GM20431 (cell line): ENCODE measurements around the gene TOP3A.
"Not testable (repeated sequence)": the region's sequence is repeated elsewhere in the genome, so short reads cannot be mapped to it uniquely, and the experiment has no call there.

Source experiments
- in situ Hi-C: fragments of 300-500 bp; cut with MseI, MboI; formaldehyde crosslinking; loops from one replicate; pipeline ENCODE4 v1.15.0; 2020; ENCODE audit warnings: low sequenced_read_pairs; ENCODE audit not compliant: unreplicated experiment

Gene TOP3A

DNA sequence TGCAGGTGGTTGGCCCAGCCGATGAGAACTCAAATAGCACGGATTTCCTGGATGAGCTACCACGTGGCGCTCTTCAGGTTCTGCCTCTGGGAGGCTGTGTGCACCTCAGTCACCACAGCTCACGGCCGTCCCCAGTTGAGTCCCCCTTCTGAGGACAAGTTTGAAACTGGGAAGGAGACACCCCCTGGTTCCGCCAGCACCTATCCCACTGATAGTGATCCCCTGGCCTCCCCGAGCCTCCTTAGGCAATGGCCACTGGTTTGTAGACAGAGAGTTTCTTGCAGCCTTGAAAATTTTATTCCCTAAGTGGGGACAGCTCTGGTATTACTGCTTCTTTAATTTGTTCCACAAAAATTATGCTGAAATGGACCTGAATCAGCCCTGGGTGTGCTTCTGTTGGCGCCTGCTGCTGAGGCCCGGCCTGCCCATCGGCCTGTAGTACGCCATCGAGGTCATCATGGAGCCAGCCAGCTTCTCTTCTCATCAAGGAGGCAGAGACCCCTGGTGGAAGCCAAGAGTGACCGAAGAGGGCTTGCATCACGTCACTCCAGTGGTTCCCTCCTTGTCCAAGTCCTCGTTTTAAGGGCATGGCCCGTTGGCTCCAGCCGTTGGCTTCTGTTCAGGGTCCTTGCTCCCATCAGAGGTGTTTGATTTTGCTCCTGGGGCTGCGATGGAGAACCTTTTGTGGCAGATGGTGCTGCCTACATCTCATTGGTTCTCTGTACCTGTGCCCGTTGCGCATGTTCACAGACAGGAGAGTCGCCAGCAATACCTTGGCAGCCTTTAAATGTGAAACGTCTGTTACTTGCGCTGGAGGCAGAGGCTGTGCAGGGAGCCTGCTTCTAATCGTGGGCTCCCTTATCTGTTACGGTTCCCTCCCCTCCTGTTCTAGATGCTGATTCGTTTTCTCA, 9.6 kb upstream of the TOP3A start:
- in situ Hi-C loops, result no loop called here

DNA sequence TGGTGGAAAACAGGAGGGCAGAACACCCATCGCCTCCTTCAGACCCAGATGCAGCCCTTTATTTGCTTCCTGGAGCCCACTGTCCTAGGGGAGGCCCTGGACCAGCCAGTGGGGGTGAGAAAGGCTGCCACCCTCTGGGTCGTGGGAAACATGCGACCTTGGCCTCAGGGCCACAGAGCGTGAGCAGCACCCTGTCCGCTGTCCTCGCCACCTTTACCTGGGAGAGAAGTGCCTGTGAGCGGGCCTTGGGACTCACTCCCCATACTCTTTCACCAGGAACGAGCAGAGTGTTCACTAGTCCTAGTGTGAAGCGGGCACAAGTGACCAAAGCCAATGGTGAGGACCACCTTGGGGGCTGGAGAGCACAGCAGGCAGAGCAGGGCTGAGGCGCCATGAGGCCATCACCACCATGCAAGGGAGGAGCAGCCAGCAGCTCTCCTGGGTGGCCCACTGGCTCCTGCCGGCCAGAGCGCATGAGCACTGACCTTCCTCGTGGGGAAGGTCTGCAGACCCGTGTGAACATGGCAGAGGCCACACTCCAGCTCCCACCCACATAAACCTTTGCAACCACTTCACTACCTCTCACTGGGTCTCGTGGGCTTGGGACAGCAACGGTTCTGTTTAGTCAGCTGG, 8.8 kb upstream of the TOP3A start:
- in situ Hi-C loops, result no loop called here

DNA sequence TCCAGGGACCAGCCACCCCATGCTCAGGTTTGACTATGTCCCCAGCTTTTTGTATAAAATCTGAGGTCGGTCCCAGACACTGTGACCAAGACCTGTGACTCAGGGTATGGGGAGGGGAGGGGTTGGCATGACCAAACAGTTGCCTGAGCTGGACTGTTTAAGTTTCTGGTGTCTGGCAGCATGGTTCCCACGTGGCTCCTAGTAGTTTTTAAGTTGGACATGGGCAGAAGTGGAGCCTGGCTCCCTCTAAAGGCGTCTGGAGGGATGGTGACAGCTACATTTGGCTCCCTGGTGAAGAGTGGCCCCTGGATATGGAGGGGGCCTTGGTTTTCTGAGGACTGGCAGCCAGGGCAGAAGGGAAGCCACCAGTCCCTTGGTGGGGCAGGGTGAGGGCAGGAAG, 8.2 kb upstream of the TOP3A start:
- in situ Hi-C loops, result no loop called here

DNA sequence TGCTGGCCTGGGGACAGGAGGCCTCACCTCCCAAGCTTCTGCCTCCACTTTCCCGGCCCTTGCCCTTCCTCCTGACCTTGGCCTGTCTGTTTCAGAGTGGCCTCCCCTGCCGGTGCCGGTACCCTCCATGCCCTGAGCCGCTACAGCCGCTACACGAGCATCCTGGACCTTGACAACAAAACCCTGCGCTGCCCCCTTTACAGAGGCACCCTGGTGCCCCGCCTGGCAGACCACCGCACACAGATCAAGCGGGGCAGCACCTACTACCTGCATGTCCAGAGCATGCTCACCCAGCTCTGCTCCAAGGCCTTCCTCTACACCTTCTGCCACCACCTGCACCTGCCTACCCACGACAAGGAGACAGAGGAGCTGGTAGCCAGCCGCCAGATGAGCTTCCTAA, 7.7 kb upstream of the TOP3A start:
- in situ Hi-C loops, result no loop called here

DNA sequence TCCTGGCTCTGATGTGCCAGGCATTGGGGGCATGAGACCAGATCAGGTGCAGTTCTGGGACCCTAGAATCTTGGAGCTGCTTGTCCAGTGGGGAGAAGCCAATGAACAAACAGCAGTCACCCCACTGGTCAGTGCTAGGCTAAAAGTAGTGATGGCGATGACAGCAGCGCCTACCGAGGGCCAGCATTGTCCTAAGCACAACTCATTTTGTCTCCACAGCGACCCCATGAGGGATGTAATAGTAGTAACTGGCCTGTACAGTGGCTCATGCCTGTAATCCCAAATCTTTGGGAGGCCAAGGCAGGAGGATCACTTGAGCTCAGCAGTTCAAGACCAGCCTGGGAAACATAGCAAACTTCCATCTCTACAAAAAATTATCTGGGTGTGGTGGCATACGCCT, 6.5 kb upstream of the TOP3A start:
- in situ Hi-C loops, result no loop called here

DNA sequence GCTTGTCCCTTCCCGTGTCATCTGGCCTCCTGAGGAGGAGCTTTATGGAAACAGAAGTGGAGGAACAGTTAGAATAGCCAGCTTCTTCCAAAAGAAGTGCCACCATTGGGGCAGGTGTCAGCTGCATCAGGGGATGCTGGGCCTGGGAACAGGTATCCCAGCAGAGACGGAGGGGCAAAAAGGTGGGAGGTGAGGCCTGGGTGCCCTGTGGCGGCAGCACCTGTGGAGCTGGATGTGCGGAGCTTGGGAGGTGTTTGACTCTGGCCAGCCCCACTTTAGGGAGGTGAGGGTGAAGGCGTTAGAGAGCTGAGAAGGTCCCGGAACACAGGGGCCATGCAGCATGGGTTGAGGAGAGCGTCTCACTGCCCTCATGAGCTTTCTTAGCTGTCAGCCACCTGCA, 5.5 kb upstream of the TOP3A start:
- in situ Hi-C loops, result no loop called here

DNA sequence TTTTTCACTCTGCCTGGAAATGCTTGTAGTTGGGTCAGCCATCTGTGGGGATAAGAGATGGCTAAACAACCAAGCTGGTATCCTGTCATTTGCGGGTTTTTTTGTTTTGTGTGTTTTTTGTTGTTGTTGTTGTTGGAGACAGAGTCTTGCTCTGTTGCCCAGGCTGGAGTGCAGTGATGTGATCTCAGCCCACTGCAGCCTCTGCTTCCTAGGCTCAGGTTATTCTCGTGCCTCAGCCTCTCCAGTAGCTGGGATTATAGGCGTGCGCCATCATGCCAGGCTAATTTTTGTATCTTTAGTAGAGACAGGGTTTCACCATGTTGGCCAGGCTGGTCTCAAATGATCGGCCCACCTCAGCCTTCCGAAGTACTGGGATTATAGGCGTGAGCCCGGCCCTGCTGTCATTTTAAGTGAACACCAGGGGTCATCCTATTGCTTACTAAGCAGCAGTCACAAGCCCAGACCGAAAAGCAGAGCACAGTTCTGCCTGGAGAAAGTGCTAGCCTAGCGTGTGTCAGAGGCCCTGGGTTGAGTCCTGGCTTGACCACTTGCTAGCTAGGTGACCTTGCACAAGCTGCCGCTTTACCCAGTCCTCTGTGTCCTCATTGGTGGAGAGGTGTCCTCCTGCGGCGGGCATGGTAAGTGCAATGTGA, 4.9 kb upstream of the TOP3A start:
- in situ Hi-C loops, result no loop called here

DNA sequence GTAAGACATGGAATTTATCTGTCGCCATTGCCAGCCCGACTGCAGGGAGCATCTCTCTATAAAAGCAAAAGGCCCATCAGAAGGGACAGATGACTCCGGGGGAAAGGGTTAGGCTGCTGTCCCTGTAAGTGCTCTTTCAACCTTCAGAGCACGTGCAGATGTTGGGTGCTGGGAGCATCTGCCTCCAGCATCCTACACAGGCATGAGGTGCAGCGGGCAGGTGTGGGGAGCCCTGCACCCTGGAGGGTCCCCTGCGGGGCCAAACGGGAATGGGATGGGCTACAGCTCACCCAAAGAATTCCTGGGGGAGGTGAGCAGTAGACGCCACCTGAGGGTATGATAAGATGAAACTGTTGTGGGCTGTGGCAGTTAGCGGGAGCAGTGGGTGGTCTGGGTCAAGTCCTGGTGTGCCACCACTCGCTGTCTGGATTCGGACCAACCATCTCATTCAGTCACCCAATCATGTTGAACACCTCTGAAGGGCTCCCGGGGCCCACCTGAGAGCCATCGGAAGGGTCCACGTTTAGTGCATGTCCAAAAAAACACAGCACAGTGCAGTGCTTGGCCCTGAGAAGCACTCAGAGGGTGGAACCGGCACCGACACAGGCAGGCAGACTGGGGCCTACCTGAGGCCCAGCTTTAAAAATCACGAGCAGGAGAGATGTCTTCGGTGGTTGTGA, 4.1 kb upstream of the TOP3A start:
- in situ Hi-C loops, result no loop called here

DNA sequence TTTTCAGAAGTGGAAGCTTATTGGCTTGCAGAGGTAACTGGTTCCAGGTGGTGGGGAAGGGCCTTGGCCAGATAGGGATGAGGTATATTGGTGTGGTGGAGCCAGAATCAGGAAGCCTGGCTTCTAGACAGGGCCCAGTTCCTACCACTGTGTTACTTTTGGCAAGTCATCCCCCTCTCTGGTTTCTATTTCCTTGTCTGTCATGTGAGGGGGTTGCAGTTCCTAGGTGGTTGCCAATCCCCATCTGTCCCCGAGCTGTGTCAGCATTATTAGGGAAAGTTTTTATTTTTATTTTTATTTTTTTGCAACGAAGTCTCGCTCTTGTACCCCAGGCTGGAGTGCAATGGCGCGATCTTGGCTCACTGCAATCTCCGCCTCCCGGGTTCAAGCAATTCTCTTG, 3.3 kb upstream of the TOP3A start:
- in situ Hi-C loops, result no loop called here

DNA sequence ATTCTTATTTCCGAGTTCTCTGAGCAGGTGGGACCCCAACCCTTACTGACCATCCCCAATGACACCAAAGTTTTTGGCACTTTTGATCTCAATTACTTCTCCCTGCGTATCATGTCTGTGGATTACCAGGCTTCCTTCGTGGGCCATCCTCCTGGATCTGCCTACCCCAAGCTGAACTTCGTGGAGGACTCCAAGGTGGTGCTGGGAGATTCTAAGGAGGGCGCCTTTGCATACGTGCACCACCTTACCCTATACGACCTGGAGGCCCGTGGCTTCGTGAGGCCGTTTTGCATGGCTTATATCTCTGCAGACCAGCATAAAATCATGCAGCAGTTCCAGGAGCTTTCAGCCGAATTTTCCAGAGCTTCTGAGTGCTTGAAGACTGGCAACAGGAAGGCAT, 1.2 kb upstream of the TOP3A start:
- in situ Hi-C loops, result no loop called here

DNA sequence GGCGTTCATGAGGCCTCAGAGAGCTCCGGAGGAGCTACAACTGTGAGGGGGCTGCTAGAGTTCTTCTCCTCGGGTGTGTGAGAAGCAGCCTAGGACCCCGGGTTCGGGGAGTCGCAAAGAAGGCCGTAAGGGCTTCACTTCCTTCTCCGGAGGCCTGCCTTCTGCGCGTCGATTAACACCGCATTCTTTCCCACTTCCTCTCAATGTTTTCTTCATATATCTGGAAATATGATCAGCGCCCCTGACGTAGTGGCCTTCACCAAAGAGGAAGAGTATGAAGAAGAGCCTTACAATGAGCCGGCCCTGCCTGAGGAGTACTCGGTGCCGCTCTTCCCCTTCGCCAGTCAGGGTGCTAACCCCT, 748 bp upstream of the TOP3A start:
- in situ Hi-C loops, result no loop called here

DNA sequence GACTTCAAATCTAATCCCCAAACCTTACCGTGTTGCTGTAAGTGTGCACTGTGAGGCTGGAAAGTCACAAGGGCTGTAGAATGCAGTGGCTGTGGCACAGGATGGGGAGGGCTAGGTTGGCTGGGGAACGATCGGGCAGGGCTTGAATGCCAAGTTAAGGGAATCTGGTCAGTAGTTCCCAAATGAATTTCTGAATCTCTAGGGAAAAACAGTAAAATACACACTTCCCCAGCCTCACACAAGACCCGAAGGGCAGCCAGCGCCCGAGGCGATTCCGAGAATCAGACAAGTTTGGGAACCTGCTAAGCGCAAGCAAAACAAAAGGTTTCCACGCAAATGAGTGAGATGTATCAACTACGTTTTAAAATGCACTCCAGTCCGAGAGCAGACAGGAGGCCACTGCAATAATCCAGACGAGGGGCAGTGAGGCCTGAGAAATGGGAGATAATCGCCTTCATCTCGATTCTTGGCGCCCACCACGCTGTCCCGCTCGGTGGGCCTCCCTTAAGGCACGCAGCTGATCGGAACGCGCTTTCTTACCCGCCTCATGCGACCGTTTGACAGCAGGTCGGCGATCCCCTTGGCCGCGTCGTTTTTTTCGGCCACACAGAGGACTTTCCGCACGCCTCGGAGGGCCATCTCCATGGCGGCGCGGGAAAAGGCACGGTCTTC, 599 bp downstream of the TOP3A start:
- in situ Hi-C loops, result no loop called here

DNA sequence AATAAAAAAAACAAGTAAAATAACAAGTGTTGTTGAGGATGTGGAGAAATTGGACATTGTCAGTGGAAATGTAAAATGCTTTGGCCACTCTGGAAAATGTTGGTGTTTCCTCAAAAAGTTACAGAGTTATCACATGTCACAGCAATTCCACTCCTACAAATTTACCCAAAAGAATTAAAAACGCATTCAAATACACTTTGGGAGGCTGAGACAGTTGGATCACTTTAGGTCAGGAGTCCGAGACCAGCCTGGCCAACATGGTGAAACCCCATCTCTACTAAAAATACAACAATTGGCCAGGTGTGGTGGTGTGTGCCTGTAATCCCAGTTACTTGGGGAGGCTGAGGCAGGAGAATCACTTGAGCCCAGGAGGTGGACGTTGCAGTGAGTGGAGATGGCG, 5.6 kb downstream of the TOP3A start:
- in situ Hi-C loops, result no loop called here

DNA sequence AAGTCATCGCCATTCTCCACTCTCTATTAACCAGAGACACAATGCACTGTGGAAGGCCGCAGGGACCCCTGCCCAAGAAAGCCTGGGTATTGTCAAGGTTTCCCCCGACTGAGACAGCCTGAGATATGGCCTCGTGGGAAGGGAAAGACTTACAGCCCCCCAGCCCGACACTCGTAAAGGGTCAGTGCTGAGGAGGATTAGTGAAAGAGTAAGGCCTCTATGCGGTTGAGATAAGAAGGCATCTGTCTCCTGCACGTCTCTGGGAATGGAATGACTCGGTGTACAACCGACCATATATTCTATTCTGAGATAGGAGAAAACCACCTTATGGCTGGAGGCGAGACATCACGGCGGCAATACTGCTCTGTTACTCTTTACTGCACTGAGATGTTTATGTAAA, 11.6 kb downstream of the TOP3A start:
- in situ Hi-C loops, result not testable (repeated sequence)

DNA sequence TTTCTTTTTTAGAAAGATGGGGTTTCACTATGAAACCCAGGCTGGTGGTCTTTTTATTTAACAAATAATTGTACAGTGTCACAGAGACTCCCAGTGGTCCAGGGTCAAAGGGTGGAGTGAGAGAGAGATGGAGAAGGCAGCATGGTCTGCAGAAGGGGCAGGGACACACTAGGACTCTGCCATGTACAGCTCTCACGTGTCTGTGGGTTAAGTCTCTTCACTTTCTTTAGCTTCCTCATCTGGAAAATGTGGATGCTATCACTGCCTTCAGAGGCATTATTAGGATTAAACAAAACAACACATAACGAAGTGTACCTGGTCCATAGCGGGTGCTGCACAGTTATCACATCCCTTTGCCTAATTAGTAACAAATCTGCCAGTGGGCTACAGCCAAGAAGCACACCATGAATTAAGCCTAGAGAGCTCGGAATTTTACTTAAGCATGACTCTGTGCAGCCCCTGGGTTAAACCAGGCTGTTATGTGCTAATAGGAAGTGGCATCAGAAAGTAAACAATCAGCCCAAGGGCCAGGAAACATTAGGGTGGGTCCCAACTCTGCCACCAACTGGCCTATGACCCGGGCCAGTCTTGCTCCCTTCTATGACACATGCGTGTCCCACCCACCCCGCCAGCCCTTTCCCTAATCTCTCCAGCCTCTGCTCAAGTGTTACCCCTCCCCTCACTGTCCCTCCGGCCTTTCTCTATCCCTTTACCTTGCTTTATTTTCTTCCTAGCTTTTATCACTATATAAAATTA, 13.9 kb downstream of the TOP3A start:
- in situ Hi-C loops, result no loop called here

DNA sequence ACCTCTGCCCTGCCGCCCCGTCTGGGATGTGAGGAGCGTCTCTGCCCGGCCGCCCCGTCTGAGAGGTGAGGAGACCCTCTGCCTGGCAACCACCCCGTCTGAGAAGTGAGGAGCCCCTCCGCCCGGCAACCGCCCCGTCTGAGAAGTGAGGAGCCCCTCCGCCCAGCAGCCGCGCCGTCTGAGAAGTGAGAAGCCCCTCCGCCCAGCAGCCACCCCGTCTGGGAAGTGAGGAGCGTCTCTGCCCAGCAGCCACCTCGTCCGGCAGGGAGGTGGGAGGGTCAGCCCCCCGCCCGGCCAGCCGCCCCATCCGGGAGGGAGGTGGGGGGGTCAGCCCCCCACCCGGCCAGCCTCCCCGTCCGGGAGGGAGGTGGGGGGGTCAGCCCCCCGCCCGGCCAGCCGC, 16.7 kb downstream of the TOP3A start:
- in situ Hi-C loops, result not testable (repeated sequence)

DNA sequence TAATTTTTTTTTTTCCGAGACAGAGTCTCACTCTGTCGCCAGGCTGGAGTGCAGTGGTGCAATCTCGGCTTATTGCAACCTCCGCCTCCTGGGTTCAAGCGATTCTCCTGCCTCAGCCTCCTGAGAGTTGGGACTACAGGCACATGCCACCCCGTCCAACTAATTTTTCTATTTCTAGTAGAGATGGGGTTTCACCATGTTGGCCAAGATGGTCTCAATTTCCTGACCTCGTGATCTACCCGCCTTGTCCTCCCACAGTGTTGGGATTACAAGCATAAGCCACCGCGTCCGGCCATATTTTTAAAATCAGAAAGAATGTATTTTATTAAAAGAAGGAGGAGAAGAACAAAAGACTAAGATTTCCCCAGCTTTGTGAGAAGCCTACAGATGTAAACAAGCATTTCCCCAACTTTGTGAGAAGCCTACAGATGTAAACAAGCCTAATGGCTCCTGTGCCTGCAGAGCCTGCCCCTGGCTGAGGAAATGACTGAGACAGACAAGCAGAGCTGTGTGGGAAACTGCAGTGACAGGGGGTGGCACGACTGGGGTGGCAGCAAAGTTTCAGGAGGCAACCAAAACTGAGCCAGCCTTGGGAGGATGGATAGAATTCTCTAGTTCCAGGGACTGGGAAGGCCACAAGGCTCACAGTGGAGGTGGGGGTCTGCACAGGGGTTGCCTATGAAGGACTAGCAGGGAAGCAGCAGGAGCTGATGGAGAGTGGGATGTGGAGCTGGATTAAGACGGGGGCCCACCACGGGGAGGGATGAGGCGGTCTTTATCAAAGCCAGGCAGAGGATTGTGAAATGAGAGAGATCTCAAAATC, 22.9 kb downstream of the TOP3A start:
- in situ Hi-C loops, result no loop called here

DNA sequence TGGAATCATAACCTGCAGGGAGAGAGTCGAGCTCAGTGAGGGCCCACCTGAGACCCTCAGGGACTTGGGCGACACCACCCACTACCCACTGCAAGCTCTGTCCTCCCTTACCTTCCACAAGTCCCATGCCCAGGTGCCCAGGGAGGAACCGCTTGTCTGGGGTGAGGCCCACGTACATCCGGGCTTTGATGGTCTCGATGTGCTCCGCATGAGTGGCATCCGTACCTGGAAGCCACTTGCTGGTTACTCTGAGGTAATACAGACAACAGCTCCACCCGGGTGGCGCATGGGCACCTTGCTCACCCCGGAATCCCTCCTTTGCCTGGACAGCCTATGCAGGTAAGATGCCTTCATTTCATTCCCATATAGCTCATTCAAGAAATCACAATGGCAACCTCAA, 29.5 kb downstream of the TOP3A start:
- in situ Hi-C loops, result no loop called here

DNA sequence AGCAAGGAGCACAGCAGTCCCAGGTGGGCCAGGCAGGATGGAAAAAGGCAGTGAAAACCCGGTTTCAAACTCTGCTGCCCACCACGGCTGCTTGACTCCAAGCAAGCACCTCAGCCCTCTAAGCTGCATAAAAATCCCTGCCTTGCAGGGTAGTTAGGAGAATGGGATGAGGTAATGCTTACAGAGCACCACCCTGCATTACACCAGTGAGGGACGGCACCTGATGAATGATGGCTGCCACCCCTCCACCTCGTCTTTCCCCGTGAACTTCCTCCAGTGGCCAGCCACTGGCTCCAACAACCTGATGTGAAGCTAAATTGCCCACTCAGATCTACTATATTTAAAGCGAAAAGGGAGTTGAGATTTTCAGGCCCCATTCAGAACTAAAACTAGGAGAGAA, 33.0 kb downstream of the TOP3A start:
- in situ Hi-C loops, result no loop called here
